Mammary epithelial cell (primary cell): ENCODE measurements around the gene PARP1.

Experiments
- CTCF ChIP-seq, 2 donors: IDR thresholded peaks in 1 of 2; conservative IDR thresholded peaks in 1 of 2; 2 replicates each; pipeline ENCODE4 v1.5.1; 2011 to 2012; ENCODE audit warnings: inconsistent platforms in 2 of 2, low read length in 2 of 2, mild to moderate bottlenecking in 2 of 2, control low read depth in 1 of 2, low read depth in 1 of 2; ENCODE audit not compliant: insufficient read depth in 1 of 2; ENCODE audit errors: extremely low read depth in 1 of 2
- EZH2 ChIP-seq: IDR thresholded peaks from 2 replicates; pipeline ENCODE4 v1.6.1; 2012; ENCODE audit warnings: low read length, inconsistent platforms, borderline replicate concordance

GRCh38 chr1:226404904-226405222, 3.0 kb downstream of the PARP1 start:
- TF ChIP-seq CTCF (conservative IDR thresholded peaks at IDR 0.05 in 1 of 2, IDR thresholded peaks at IDR 0.05 in 1 of 2; ENCODE audit: extremely low read depth in 1 of 2, insufficient read depth in 1 of 2, low read depth in 1 of 2, low read length in 2 of 2) (no peak), EZH2 (no peak)
